Fibroblast of skin of right quadriceps (primary cell): Measurements from ENCODE around the gene SCNN1A.

Experiments used
- DNase-seq: peaks from one replicate; pipeline ENCODE4 v3.0.0-alpha.2; 2013

Gene SCNN1A

DNA sequence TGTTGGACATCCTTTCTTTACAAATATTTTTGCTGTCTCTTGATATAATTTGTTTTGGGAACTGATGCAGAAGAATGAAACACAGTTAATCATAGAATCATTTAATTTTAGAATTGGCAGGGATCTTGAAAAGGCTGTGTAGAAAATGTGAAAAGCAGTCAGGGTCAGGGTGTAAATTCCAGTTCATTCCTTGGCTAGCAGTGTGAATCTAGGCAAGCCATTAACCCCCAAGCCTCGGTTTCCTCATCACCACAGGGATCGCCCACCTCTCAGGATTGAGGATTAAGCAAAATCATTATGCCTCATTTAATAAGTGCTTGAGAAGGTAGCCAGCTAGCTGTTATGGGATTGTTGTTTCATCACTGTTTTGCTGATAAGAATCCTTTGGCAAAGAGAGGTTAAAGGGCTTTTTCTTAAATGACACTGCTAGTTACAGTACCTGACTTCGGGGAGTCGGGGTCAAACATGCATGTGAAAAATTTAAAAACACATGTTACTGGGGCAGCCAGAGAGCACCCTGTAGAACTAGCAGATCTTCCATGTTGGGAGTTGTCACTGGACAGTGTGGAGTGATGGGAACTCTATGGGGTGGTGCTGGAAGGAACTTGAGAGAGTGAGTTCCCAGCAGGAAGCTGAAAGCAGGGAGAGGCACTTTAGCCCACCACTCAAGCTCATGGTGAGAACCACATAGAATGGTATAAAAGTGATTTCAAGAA, 44.2 kb downstream of the SCNN1A start:
- DNase-seq = no peak

DNA sequence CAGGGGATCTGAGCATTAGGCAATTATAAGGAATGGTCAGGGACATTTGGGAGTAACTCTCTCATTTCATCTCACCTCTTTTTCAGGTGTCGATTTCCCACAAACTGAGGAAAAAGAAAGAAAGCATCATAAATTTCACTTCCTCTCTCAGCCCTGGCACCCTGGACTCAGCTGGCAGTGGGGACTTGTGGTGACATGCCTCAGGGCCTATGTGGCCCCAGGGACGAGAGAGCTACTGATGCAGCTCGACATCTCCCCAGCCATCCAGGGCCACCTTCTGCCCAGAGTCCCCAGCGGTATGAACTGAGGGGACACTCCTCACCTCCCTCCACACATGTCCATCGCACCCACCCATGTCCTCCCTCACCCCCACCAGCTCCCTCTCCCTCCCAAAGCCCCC, 45.2 kb downstream of the SCNN1A start:
- DNase-seq = no peak

DNA sequence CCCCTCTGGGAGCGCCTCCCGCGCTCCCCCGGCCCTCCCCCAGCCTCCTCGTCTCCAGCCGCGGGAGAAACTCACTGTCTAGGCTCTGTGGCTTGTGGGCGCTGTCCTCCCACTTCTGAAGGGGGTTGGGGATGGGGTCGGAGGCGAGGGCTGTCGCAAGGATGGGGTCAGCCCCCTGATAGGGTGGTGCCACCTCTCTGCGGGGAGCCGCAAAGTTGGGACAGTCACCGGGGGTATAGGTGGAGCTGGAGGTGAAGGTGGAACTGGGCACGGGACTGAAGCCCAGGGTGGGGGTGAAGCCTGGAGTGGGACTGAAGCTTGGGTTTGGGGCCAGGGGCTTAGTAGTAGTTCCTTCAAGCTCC, 45.7 kb downstream of the SCNN1A start:
- no peak for DNase-seq

DNA sequence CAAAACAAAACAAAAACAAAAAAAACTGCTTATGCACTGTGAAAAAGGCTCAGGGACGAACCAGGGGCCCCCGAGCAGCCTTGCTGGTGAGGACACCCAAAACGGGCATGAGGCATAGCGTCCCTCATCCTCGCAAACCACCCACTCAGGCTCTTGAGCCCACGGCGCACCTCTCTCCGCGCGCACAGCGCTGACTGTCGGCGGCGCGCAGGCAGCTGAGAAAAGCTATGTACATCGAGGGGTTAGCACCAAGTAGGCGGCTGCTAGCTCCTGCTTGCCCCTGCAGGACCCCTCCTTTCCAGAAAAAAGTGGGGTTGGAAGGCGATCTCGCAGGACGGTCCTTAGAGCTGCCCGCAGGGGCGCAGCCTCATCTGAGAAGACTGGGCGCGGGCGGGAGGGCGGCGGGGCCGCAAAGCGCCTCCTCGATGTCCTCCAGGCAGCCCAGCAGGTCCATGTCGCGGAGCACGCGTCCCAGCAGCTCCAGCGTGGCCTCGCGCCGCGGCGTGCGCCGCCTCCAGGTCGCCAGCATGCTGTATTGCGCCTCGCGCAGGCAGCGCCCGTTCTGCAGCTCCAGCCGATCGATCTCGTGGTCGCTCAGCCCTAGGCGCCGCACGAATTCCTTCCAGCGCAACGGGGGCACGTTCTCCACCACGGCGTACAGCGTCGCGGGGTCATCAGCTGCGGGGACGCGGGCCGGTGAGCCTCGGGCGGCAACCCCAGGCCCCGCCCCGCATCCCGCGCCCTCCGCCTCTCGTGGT, 46.2 kb downstream of the SCNN1A start:
- no peak for DNase-seq

DNA sequence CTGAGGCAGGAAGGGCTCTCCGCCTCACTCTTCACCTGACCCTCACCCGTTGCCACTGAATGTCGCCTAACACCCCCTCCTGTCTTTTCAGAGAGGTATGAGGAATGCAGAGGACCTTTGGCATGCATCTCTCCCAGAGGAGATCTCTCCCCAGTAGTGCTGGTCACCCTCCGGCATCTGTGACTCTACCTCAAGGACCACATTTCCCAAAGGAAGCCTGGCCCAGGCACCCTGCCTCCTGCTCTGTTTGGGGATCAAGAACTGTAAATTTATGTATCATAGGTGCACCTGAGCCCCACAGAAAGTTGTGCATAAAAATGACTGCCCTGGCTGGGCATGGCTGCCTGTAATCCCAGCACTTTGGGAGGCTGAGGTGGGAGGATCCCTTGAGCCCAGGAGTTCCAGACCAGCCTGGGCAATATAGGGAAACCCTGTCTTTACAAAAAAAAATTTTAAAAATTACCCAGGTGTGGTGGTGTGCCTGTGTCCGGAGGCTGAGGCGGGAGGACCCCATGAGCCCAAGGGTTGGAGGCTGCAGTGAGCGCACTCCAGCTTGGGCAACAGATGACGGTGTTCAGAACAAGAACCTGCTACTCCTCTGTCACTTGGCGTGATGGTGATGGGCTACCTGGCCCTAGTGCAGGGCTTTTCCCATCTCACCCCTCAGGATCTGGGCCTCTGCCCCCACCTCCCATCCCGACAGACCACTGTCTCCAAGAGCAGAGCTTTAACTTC, 47.2 kb downstream of the SCNN1A start:
- no peak for DNase-seq

DNA sequence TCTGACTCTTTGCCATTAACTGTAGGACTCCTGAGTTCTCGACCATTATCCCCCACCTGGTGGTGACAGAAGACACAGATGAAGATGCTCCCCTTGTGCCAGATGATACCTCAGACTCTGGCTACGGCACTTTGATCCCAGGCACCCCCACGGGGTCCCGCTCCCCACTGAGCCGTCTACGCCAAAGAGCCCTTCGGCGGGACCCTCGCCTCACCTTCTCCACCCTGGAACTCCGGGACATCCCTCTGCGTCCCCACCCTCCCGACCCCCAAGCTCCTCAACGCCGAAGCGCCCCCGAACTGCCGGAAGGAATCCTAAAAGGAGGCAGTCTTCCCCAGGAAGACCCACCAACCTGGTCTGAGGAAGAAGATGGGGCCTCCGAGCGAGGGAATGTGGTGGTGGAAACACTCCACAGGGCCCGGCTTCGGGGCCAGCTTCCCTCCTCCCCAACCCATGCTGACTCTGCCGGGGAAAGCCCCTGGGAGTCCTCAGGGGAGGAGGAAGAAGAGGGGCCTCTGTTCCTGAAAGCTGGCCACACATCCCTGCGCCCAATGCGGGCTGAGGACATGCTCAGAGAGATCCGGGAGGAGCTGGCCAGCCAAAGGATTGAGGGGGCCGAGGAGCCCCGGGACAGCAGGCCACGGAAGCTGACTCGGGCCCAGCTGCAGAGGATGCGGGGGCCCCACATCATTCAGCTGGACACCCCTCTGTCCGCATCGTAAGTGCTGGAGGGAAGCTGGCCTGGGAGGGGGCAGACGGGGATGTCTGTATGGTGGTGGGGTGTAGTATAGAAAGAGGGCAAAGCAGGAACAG, 47.9 kb downstream of the SCNN1A start:
- DNase-seq = no peak

DNA sequence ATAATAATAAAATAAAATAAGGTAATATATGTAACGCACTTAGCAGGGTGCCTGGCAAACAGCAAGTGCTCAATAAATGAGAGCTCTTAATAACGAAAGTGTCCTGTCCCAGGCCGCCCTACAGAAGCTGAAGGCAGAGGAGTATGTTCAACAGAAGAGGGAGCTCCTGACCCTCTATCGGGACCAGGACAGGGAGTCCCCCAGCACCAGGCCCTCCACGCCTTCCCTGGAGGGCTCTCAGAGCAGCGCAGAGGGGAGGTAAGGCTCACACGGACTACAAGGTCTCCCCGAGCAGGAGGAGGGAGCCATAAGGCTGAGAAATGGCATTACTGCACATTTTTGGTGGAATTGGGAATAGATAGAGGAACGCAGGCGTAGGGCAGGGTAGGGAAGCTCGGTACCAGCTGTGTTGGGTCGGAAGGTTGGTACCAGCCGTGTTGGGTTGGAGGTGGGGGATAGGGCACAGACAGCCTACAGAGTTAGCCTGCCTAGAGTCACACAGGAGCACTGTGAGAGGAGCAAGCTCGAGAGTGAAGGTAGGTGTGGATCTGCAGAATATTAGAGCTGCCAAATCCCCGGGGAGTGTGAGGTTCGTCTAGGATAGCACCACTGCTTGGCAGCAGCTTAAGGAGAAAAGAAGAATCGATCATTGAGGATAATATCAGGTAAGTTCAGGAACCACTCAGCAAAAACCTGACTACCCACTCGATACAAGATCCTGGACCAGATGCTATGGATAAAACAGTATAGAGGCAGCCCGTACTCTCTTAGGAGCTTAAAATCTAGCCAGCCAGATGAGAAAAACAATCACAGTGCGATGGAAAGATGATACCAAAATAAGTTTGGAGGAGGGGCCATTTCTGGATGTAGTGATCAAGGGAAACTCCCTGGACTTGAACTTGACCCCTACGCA, 48.8 kb downstream of the SCNN1A start:
- DNase-seq = peak; percentile 71

DNA sequence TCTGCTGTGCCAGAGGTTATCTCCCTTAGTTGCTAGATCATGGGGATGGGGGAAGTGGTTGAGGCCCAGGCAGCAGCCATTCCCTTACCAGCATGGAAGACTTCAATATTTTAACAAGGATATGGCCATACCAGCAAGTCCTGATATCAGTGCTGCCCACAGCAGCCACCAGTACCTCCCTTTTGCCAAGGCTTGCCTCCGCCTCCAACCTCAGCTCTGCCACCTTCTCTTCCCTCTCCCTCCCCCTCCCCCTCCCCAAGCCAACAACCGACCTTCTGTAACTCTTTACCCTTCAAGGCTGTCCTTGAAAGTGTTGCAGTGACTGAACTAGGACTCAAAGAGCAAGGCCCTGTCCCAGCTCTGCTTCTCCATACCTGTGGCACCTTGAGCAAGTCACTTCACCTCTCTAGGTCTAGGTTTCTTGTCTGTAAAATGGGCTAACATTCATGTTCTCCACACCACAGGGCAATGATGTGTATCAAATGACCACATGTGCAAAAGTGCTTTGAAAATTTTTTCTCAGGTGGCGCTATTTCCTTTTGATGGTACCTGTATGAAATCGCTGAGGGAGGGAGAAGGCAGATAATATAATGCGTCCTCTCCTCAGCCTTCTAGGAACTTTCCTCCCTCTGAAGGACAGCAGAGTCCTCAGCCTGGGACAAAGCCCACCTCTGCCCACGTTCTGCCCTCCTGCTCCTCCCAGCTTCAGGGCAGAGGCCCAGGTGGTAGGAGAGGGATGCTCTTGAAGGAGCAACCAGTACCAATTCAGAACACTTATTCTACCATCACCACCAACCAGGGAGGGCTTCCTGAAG, 50.2 kb downstream of the SCNN1A start:
- no peak for DNase-seq

DNA sequence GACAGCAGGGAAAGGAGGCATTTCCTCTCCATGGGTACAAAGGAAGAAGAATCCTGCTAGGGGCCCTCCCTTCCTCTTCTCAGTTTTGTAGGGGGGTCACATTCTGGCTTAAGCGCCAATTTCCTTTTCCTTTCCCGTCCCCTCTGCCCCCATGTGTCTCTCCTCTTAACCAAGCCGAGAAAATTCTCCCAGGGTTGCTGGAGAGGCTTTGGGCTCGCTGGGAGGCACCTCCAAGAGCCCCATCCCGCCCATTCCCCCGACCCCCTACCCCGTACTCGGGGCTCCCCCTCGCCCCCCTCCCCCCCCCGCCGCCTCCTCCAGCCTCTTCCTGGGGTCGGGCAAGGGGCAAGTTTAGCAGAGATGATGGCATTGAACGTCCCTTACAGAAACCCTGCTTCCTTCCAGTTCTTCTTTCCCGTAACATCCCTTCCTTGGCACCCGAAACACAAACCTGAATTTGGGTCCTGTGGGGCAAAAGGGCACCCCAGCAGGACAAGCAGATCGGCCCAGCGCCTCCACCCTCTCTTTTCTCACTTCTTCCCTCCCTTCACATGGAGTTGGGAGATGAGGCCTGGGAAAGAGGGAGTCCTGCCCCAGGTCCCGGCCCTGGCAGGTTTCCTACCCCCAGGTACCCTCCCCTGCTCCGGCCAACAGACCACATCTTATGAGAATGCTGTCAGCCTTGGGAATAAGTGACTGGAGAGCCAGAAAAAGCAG, 51.2 kb downstream of the SCNN1A start:
- no peak for DNase-seq

DNA sequence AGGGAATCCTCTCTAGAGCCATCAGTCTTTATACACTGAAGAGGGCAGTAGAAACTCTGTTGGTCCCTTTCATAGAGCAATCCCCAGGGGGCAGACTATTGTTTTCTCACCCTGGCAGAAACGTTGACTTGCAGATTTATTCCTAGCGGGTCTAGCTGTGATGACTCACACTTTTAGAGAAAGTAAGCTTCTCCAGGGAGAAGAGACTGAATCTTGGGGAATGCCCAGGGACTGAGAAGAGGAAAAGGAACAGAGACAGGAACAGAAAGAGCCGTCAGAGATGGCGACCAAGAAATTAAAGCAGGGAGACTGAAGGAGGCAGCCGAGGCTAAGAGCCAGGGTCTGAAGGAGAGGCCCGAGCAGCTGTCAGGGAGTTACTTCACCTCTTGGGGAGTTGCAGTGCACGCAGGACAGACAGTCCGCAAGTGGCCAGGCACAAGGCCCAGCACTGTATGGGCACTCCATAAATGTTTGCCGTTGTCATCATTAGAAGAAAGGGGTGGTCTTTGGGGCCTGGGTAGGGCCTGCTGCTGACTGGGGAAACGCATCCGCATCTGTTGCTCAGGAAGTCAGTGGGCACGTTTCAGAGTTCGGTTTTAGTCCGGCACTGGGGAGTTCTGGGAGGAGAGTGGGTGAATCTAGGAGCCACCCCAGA, 51.9 kb downstream of the SCNN1A start:
- peak; percentile 97 for DNase-seq

DNA sequence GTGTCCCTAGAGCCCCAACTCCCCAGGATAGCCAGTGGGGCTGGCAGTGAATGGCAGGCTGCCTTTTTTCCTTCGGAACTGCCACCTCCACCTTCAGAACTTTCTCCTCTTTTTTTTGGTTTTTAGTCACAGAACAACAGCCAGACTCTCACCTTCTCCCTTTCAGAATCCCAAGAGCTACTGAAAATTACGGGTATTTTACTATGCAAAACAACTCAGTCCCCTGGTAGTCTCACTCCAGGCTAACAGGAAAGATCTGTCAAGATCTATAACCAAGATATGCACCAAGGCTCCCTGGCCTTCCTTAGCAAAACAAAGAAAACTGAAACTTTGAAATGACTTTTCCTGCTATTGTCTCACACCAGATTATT, 52.4 kb downstream of the SCNN1A start:
- DNase-seq = no peak

DNA sequence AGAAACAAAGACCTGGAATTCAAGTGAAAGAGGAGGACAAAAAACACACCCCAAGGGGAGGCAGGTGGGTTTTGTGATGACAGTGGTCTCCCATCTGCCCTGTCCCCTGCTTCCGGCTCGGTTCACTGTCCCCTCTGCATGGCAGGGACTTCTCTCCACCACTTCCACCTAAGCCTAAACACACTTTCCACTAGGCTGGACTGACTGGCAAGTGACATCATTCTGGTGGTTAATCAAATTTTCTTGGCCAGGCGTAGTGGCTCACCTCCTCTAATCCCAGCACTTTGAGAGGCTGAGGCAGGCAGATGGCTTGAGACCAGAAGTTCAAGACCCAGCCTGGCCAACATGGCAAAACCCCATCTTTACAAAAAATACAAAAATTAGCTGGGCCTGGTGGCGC, 53.0 kb downstream of the SCNN1A start:
- DNase-seq = no peak

DNA sequence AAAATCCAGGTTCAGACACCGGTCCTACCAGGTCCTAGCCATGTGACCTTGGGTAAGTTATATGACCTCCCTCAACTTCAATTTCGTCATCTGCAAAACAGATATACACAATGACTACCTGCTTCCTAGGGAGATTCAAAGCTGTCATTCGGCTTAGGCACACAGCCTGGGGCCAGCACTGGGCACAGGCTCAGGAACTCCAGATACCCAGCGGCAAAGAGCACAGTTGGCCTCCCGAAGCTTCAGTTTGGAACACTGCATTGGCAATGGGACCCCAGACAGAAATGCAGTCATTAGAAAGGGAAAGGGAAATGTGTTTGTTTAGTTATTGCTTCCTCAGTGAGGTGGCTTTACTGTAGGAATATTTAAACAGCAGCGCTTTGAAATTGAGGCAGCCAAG, 53.5 kb downstream of the SCNN1A start:
- no peak for DNase-seq

DNA sequence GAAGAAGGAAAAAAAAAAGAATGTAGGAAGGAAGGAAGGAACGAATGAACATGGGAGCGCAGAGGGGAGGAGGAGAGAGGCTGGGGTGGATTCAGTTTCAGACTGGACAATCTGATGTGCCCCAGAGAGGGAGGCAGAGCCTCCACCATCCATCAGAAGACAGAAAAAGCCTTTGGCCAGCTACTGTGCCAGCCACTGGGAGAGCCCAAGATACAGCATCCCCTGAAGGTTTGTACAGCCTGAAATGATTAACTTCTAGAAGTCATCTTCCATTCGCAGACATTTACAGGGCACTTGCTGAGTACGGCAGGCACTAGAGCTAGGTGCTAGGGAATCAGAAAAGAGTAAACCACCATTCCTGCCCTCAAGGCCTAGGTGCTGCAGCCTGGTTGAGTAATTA, 55.9 kb downstream of the SCNN1A start:
- no peak for DNase-seq

DNA sequence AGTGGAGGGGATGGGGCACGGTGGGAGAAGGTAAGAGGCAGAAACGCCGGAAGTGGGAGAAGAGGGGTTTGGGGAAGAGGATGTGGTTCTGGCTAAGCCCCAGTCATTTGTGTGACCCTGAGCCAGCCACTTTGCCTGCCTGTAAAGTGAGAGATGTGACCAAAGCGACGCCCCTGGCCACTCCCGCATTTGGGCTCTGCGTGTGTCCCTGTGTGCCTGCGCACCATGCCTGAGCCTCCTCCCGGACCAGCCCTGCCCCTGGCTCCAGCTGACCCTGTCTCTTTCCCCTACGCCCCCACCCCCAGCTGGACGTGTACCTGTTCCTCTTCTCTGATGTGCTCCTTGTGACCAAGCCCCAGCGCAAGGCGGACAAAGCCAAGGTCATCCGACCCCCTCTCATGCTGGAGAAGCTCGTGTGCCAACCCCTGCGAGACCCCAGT, 56.9 kb downstream of the SCNN1A start:
- no peak for DNase-seq

DNA sequence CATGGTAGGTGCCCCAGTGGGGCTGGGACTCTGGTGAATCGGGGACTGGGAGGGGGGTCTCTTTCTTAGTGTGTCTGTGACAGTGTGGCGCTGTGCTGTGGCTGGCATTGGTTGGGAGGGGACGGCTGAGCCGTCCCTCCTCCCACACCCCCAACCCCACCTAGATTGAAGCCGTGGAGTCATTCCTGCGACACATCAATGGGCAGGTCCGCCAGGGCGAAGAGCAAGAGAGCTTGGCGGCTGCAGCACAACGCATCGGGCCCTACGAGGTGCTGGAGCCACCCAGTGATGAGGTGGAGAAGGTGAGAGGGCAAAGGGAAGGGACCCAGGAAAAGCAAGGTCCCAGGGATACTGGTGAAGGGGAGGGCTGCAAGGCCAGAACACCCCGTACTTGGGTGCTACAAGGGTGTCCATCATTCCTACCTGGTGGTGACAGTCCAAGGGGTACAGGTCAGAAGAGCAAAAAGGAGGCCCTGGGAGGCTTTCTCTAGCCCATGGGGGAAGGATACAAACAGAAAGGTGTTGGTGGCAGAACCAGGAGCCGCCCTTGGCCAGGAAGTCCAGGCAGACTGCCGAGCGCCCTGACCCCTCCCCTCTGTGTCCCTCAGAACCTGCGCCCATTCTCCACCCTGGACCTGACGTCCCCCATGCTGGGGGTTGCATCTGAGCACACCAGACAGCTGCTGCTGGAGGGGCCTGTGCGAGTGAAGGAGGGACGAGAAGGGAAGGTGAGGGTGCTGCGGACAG, 57.5 kb downstream of the SCNN1A start:
- no peak for DNase-seq

DNA sequence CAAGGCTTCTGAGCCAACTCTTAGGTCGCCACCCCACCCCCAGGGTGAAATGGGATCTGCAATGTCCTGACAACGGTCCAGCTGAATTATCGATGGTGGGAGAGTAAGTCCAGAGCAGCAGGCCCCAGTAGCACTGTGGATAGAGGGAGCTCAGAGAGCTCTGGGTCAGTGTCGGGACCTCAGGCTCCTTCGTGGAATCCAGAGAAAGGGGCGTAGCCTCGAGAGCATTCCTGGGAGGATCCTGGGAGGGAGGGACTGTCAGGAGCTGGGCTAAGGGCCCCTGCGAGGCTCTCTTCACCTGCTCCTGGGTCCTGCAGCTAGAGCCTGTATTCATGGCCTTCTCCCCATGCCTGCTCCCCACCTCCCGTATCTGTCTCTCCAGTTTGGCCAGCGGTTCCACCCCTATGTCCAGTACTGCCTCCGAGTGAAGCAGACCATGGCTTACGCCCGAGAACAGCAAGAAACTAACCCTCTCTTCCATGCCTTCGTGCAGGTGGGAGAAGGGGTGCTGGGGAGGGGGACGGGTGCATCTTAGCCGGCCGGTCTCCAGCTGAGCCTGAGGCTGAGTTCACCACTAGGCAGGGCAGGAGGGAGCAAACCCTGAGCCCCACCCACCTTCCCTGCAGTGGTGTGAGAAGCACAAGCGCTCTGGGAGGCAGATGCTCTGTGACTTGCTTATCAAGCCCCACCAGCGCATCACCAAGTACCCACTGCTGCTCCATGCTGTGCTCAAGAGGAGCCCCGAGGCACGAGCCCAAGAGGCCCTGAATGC, 58.3 kb downstream of the SCNN1A start:
- DNase-seq = no peak
